ENCODE data around the gene SYT15. TPM values are rescaled to one million over a fixed set of nuclear protein-coding genes. Genes with fewer than 3 reads are reported as not detected.
A peak's percentile ranks its signal among the peaks of the same experiment; 100 is the strongest.

The SYT15 gene
- total RNA-seq, 1 donor from 2014 or later, result 1.1 TPM

- peak; percentile 53 for DNase-seq
Measured at GRCh38 chr10:46544989-46545791, 33.7 kb upstream of the SYT15 start.

- no peak for DNase-seq
Measured at GRCh38 chr10:46545861-46546590, 32.9 kb upstream of the SYT15 start.

GRCh38 chr10:46546591-46547540 lies 32.1 kb upstream of the SYT15 start:
- DNase-seq, result no peak

GRCh38 chr10:46547541-46548497 lies 31.1 kb upstream of the SYT15 start:
- no peak for DNase-seq

GRCh38 chr10:46548498-46549090 lies 30.3 kb upstream of the SYT15 start:
- DNase-seq, result no peak

GRCh38 chr10:46549171-46550075 lies 29.5 kb upstream of the SYT15 start:
- no peak for DNase-seq

- no peak for DNase-seq
Measured at GRCh38 chr10:46550076-46550790, 28.7 kb upstream of the SYT15 start.

GRCh38 chr10:46550795-46551700 lies 27.9 kb upstream of the SYT15 start:
- DNase-seq, result no peak

- DNase-seq, result no peak
Measured at GRCh38 chr10:46551701-46552525, 27.0 kb upstream of the SYT15 start.

GRCh38 chr10:46552526-46553237 lies 26.2 kb upstream of the SYT15 start:
- DNase-seq, result peak; percentile 89

GRCh38 chr10:46553238-46554049 lies 25.5 kb upstream of the SYT15 start:
- DNase-seq, result no peak

- no peak for DNase-seq
Measured at GRCh38 chr10:46554166-46554781, 24.7 kb upstream of the SYT15 start.

GRCh38 chr10:46555366-46555712 lies 23.6 kb upstream of the SYT15 start:
- no peak for DNase-seq

GRCh38 chr10:46555713-46556514 lies 23.0 kb upstream of the SYT15 start:
- peak; percentile 45 for DNase-seq
